ENCODE measurements around the gene SLC22A5.
A peak's percentile ranks its signal among the peaks of the same experiment; 100 is the strongest.
"Not testable (repeated sequence)": the region's sequence is repeated elsewhere in the genome, so short reads cannot be mapped to it uniquely, and the experiment has no call there.

The SLC22A5 gene

DNA sequence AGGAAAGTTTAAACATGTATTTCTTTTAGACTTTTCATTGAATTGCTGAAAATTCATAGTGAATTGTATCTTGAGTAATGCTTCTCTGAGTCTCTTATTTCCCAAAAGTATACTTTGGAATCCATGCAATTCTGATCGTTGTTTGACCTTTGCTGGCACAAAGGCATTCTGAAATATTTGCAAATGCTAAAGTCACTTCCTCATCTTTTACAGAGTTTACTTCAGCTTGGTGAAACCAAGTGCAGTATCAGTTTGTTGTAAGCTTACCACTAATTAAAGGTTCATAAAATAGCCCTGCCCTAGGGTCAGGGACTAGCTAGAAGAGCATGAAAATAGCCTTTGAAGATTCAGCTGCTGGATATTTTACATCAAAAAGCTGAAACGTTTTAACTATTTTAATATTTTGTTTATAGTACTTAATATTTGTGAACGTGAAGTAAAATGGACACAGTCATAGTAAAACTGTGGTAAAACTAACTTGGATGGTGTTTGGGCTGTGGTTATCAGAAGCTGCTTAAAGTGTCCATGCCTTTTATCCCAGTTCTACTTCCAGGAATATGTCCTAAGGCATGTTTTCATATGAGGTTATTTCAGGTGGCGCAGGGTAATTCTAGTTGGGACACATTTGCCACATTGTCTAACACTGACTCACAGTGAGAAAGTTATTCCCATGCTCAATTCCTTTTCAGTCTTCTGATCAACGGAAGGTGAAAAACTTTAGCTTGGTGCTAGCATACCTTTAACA, 45.3 kb downstream of the SLC22A5 start:
- DNase-seq: no peak

DNA sequence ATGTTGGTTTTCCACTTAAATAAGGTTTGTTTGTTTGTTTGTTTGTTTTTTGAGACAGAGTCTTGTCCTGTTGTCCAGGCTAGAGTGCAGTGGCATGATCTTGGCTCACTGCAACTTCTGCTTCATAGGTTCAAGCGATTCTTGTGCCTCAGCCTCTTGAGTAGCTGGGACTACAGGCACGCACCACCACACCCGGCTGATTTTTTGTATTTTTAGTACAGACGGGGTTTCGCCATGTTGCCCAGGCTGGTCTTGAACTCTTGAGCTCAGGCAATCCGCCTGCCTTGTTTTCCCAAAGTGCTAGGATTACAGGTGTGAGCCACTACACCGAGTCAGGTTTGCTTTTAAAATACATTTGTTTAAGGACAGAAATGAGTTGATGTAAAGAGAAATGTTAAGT, 46.0 kb downstream of the SLC22A5 start:
- DNase-seq: not testable (repeated sequence)

DNA sequence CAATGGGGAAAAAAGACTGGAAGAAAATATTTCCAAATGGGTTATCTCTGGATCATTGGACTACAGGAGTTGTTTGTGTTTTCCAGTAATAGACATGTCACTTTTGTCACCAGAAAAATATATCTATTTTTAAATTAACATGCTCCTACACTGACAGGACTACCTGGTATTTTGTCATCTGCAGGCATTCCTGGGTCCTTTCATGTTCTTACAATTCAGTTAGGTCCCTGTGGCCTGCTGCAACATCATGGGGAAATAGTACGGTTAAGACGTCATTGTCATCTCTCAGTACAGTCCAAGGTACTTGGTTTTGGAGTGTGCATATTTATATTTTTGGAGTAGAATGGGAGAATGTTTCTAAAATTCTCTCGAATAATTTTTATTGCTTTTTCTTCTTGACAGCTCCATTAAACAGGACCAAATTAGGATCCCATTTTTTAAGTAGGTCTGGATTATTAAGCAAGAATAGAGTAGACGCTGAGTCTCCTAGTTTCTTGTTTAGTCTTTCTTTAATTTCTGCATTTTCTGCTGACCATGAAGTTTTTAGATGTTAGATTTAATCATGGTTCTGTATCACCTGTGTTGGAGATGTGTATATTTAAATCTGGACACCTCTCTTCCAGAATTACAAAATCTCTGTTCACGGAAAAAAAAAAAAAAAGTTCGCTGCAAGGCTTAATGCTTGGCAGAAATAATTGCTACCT, 46.9 kb downstream of the SLC22A5 start:
- no peak for DNase-seq

DNA sequence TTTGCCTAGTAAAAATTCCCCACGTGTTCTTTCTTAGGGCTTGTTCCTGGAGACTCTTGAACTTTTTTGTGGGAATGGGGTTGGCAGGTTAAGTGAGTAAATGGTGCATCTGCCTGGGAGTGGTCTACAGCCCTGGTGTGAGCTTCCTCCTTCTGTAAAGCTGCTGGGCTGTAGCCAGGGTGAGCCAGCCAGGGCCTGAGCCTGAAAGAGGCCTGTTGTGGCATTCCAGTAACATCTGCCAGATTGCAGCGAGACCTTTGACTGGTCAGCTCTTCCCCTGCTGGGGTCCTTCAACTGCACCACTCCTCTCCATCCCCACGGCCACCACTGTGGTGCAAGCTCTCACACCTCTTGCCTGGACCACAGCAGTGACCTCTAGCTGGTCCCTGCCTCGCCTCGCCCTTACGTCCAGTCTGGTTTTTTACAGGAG, 47.5 kb downstream of the SLC22A5 start:
- no peak for DNase-seq

DNA sequence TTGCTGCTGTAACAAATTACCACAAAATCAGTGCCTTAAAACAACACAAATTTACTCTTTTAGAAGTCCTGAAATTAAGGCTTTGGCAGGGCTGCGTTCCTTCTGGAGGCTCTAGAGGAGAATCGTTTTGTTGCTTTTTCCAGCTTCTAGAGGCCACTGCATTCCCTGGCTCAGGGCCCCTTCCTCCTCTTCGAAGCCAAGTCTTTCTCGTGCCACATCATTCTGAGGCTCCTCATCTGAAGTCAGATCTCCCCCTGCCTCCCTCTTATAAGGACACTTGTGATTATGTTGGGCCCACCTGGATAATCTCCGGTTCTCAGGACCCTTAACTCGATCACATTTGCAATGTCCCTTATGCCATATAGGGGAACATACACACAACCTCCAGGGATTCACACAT, 48.0 kb downstream of the SLC22A5 start:
- no peak for DNase-seq

DNA sequence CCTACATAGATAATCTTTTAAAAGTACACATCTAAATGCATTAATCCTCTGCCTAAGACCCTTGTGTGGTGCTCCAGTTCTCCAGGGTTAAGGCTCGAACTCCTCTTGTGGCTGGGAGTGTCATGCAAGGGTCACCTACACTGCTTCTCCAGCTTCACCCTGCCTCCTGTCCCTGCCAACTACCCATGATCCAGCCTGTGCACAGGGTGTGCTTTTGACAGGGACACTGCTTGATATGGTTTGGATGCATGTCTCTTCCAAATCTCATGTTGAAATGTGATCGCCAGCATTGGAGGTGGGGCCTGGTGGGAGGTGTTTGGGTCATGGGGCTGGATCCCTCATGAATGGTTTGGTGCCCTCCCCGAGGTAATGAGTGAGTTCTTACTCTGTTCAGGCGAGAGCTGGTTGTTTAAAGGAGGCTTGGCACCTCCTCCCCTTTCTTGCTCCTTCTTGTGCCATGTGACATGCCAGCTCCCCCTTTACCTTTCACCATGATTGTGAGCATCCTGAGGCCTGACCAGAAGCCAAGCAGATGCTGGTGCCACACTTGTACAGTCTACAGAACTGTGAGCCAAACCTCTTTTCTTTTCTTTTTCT, 48.5 kb downstream of the SLC22A5 start:
- no peak for DNase-seq

DNA sequence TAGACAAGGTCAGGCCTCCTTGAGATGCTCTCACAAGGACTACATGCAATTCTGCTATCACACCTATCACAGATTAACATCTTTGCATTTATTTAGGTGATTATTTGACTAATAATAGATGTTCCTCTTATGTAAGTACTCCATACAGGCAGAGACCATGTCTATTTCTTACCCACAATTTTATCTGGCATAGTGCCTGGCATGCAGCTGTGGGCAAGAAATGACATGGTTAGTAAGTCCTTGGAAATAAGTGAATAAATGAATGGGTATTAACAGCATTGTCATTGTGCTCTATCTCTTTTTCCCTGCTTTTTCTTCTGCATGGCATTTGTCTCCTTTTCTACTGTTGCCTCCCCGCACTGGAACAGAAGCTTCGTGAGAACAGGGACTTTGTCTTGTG, 49.4 kb downstream of the SLC22A5 start:
- no peak for DNase-seq

DNA sequence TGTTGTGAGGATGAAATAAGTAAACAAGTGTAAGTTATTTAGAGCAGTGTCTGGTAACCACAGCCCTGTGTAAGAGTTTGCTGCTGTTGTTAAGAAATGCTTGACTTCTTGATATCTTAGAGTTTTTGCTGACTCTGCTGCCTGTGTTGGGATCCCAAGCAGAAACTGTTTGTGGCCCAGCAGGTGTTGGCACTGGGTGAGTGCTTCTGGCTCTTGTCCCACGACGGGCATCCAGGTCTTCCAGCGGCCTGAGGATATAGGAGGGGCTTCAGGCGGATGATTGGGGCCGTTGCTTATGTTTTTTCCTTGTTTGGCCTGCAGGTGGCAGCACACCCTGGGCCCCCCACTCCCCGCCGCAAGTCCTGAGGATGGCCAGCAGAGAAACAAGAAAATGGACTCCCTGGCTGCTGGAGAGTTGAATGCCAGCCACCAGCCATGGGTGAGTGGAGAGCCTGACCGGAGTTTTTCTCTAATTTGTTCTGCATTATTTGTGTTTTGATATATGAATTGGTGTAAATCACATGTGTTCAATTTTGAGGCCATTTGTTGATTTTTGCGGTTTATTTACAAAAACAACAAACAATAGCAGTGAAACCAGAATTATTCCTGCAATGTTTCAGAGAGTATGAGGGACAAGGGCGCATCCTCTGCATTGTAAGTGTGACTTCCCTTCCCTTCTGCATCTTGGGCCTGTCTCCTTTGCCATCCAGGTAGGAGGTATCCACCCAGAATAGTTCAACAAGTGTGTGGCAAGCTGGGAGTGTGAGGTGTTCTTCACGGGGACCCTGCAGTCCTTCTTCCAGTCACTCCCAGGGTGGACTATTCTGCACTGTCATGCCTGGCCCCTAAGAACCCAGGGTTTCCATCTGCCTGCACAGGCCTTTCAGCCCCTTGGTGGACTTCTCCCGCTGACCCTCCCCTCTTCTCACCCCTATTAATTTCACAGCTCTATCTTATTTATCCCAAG, 50.3 kb downstream of the SLC22A5 start:
- peak; percentile 88 for DNase-seq

DNA sequence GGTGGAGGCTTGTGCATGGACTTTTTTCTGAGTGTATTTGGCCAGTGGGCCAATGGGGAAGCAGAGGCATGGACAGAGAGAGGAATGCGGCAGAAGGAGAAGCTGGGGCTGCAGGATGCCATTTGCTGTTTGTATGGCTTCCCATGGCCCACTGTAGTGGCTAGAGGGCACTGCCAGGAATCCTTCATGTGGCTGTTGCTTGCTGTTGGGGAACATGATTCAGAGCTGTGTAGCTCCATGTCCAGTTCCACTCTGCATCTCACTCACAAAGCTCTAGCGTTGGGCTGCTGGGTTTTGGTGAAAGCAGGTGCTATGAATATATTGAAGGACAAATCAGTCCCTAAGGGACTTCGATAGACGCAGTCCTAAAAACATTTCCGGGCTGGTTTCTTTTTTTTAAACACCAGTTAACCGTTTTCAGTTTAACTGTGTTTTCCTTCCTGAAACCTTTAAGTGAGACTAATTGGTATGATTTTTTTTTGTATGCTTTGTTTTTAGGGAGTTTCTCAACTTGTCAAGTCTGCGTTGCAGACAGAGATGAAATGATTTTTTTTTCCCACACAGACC, 51.3 kb downstream of the SLC22A5 start:
- no peak for DNase-seq

DNA sequence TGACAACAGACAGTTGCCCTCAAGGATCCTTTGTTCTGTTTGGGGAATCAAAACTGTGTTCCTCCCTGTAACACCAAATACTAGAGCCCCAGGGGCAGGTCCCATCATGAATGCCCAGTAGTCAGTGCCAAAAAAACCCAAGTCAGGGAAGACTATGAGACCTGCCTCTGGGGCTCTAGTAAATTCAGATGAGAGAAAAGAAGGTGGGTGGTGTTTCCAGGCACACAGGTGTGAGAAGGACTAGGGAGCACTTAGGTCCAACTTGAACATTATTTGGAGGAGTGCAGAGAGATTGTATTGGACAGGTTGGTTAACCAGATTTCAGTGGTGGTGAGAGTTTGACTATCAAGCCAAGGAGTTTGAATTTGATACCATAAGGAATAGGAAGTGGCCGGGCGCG, 52.0 kb downstream of the SLC22A5 start:
- no peak for DNase-seq

DNA sequence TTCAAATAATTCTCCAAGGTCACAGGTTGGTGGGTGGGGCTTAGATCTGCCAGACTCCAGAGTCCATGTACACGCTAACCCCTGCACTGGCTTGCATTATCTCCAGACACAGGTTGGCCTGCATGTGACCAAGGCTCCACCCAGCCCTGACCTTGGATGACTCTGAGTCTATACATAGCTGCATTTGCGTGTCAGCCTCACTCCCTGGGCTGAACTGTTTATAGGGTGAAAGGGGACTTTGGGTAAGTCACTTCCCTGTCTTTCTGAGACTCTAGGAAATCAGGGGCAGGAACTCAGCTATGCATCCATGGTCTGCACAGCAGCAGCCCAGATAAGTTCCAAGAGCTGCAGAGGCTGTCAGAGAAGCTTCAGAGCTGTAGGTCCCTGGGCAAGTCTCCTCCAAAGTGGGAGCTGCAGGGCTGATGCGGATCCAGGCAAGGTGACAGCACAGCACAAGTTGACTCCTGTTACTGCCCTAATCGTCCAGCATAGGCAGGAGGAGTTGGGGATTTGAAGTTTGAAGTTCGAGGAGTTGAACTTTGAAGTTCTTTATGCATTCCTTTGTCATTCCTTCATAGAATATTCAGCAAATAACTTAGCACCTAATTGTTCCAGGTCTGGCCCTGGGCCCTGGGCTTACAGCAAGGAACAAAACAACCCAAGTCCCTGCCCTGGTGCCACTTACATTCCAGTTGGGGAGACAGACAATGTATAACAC, 53.4 kb downstream of the SLC22A5 start:
- DNase-seq: no peak

DNA sequence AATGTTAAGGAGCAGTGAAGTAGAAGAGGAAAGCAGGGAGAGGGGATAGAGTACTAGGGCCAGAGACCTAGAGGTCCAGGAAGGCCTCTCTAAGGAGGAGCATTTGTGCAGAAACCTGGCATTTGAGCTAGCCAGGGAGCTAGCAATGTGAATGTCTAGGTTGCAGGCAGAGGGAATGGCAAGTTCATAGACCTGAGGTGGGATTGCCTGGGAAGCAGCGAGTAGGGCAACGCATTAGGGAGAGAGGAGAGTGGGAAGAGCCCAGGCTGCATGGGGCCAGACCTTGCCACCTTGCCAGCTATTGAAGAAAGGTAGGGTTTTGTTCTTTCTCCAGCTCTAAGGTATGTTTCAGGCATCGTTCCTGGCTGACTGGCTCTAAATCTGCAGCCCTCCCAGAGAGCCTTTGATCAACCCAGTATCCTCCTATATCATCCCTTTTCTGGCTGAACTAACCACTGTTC, 54.0 kb downstream of the SLC22A5 start:
- DNase-seq: no peak

DNA sequence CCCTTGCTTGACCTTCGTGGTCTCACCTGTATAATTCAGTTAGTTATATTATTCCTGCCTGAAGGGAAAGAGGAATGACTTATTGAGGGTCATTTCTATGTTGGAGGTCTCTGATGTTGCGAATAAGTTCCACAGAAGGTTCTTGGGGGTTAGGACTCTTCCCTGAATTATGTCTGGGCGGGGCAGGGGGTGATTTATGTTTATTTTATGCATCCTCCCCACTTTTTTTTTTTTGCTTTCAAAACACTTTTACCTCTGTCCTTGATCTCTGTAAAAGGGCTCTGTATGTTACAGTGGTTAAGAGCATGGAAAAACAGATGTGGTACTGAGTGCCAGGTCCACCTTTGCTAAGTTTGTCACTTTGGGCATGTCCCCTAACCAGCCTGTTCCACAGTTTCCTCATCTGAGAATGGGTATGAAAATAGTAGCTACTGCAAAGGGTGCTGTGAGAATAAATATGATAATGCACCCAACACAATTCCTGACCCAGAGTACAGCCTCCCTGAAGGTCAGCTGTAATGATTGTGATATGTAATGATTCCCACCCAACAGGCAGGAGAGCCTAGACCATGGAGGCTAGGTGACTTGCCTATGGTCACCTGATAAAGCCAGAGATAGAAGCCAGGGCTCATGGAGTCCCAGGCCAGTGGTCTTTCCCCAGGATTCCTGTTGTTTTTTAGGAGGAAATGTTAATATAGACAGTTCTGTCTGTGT, 54.8 kb downstream of the SLC22A5 start:
- no peak for DNase-seq

DNA sequence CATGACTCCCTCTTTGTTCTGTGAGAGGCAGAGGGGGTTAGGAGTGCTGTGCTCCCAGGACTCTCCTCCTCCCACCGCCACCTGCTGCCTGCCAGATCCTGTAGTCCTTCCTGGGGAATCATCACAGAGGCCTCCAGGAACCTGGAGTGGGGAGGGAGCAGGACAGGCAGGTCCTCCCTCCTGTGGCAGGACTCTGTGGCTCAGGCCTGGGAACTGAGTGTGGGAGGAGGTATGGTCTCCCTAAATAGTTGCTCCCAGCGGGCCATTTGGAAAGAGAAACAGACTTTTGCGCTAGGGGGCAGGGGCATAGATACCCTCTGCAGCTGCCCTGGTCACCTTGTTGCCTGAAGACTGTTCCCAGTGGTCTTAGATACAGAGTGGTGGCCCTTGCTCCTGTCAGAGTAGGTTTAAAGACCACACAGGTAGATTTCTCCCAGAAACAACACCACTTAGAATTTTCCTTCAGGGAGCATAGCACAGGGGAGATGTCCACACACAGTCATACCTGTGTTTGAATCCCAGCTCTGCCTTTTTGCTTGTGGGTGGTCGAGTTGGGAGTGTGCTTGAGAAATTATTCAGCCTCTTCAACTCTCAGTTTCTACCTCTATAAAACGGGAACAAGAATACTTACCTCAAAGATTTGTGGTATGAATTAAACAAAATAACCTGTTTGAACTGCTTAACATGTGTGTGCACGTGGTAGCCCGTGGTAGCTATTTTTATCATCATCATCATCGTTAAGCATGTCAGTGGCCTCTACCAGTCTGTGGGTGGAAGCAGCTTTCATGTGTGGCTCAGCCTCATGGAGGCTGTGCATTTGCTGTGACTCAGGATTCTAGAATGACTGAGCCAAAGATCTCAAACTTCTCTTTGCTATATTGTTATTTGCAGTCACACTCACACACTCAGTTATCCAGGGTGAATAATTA, 55.8 kb downstream of the SLC22A5 start:
- no peak for DNase-seq

DNA sequence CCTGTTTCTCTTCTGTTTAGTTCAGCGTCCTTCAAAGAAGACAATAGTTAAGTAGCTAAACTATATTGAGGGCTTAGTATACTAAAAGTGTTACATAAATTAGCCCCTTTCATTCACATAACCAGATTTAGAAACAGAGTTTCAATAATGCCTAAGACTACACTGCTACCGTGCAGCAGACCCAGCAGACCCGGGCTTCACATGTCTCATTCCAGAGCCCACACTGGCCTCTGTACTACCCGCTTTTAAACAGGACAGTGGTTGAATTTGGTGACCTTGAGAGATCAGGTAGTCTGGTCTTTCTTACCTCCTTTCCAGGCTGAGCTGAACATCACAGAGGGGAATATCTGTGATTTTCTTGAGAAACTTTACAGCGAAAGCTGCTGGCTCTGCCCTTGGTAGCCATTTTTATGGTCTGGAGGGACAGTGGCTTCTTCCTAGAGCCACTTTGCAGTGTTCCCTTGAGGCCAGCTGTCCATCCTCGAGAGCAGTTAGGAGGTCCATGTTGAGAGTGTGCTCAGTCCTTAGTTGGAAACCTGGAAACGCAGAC, 56.5 kb downstream of the SLC22A5 start:
- DNase-seq: no peak

DNA sequence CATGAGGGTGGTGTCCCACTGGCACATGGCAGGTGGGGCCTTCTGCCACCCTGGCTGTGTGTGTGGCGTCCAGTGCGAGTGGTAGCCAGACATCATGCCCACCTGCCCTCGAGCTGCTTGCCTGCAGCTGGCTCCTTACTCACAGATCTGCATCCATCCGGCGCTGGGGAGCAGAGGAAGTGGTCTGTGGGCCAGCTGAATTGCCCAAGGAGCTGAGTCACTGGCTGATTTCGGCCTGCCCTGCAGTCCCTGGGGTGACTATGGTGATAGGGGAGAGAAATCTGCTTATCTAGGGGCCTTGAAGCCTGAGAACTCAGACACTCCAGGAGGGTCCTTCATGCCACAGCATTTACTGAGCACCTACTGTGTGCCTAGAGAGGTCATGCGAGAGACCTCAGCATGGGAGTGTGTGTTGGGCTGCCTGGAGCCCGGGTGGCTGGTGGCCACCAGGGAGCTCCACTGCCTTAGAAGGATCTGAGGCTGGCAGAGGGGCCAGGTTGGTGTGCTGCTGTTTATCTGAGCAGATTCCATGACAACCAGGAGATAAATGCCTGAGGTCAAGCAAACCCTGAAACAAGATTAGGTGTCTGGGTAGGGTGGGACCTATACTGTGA, 57.1 kb downstream of the SLC22A5 start:
- peak; percentile 83 for DNase-seq

DNA sequence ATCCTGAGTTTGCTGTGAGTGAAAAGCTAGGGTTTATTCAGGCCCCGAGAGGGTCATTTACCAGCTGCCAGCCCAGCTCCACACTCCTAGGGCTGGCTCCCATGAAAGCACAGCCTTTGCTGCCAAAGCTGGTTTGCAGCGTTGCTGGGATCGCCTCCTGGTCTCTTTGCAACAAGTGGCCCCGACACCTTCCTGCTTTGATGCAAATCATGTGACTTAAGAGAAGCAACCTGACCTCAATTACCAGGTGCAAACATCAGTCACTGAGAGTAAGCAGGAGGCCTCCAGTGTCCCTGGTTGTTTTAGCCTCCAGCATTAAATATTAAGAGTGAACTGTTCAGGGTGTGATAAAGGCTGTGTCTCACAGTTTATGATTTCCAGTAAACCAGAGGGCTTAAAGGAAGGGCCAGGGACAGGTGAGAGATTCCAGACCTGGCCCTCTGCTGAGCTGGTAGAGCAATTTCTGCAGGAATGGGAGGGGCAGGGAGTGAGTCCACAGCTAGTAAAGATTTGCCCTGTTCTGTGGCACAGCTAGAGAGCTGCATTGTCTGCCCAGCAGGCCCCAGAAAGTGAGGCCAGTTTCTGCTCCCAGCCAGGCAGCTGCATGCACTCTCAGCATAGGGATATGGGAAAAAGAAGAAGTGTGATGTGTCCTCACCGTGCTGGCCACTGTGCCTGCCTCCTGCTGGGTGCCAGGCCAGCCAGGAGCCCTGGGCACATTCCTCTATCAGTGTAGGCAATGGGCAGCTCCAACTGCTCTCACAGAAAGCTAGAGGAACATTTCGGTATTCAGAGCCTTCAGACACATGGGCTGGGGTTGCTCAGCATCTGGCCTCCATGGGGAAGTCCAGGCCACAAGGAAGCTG, 58.0 kb downstream of the SLC22A5 start:
- no peak for DNase-seq

DNA sequence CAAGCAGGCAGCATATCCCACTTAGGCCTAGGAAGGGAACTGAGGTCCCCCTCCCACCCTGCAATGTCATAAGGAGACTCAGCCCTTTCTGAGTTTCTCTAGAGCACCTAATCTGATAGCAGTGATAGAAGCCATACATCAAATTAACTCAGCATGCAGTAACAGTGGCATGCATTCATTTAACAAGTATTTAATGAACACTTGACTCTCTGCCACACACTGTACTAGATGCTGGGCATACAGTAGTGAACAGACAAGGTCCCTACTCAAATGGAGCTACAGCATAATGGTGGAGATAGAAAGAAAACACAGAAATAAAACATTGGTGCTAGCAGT, 58.6 kb downstream of the SLC22A5 start:
- DNase-seq: no peak

Measured in femur (tissue), 1 donor.